H1 (cell line): ENCODE data around the gene PQBP1. TPM values are rescaled to one million over a fixed set of nuclear protein-coding genes. Genes with fewer than 3 reads are reported as not detected.

Source experiments
- ATF3 ChIP-seq: IDR thresholded peaks from 2 replicates; pipeline ENCODE4 v1.6.1; 2011; ENCODE audit warnings: low read depth, mild to moderate bottlenecking, low read length; ENCODE audit not compliant: insufficient read depth
- BCL11A ChIP-seq, 2 experiments: IDR thresholded peaks; one replicate each; pipeline ENCODE4 v1.6.1; 2011; ENCODE audit warnings: low read depth in 2 of 2, low read length in 2 of 2, mild to moderate bottlenecking in 2 of 2
- GTF2F1 ChIP-seq: IDR thresholded peaks from 2 replicates; pipeline ENCODE4 v1.6.1; 2012; ENCODE audit warnings: low read depth, low read length, improper control_type of control experiment, borderline replicate concordance
- PHF8 ChIP-seq: fragments of 200-600 bp; sonication (generic); conservative IDR thresholded peaks from 2 replicates; pipeline ENCODE4 v1.7.1; 2012; ENCODE audit warnings: low read depth, mild to moderate bottlenecking, inconsistent platforms, low read length, moderate library complexity
- POLR2AphosphoS5 ChIP-seq: IDR thresholded peaks from 2 replicates; pipeline ENCODE4 v1.6.1; 2011; ENCODE audit warnings: low read depth, low read length
- SP2 ChIP-seq: IDR thresholded peaks from 2 replicates; pipeline ENCODE4 v1.6.1; 2012; ENCODE audit warnings: mild to moderate bottlenecking, low read length, inconsistent platforms
- polyA plus RNA-seq, 7 experiments: library from polyadenylated mRNA; depleted of rRNA in 3 of 7; stranded (reverse) in 5 of 7; unstranded in 2 of 7; fragments of >200 nt in 5 of 7; fragments of 200-250 nt in 2 of 7; gene quantifications; 1 replicate in 5 of 7; 2 replicates in 1 of 7; 4 replicates in 1 of 7; pipeline versions ENCODE4 v1.2.1 to v1.2.3, GENCODE V29; 2011 to 2013; ENCODE audit warnings: missing spikeins in 2 of 7, mixed read lengths in 2 of 7
- total RNA-seq: library from RNA; stranded (reverse); fragmentation: NEBNext Ultra II Directional; extraction: Animal tissue kit (Norgen Biotek cat#: 25700); gene quantifications from 2 replicates; pipeline ENCODE4 v1.2.1, GENCODE V29; 2021
- TF ChIP-seq, protein P1 (sequence below): fragments of 300-600 bp; sonication (generic); IDR thresholded peaks from 2 replicates; pipeline ENCODE4 v1.7.1; 2012; ENCODE audit warnings: low read length, moderate library complexity, mild to moderate bottlenecking, inconsistent platforms; ENCODE audit not compliant: insufficient replicate concordance
- TF ChIP-seq, protein P2 (sequence below): IDR thresholded peaks from 2 replicates; pipeline ENCODE4 v1.6.1; 2011; ENCODE audit warnings: low read length, improper control_type of control experiment

PQBP1 gene
- total and polyA plus RNA-seq, 2 of the 8 experiments (the other 6 are each of a cell fraction or from before 2014, with no cell fraction given): 91.7 to 95.9 TPM

DNA sequence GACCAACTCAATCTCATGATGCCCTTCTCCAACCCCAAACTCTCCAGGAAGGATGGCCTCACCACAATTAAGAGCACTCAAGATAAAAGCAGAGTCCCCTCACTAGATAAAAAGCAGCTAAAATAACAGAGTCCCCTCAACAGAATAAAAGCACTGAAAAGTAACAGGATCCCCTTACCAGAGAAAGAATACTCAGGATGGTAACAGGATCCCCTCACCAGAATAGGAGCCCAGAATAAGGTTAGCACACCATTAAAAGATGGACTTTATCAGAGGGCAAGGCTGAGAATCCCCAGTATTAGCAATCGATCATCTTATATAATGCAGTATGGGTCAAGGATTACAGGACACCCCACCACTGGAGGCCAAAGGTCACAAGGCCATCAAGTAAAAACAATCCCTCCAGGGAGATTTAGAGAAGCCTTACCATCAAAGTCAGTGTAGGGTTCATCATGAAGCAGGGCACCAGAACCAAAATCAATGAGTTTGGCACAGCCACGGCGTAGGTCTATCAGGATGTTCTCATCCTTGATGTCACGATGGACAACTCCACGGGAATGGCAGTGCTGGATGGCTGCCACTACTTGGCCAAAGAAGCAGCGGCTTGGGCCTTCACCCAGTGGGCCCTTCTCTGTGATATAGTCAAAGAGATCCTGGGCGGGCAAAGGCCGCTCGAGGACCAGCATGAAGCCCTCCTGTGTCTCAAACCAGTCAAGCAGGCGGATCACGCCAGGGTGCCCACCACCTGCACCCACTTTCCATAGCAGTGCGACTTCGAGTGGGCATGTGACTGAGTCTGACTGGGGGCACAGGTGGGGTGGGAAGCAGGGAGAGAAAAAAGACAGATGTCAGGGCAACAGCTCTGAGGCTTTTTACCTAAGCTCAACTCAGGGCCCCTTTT lies 17.1 kb downstream of the PQBP1 start (continued):
- TF ChIP-seq, protein P1, sequence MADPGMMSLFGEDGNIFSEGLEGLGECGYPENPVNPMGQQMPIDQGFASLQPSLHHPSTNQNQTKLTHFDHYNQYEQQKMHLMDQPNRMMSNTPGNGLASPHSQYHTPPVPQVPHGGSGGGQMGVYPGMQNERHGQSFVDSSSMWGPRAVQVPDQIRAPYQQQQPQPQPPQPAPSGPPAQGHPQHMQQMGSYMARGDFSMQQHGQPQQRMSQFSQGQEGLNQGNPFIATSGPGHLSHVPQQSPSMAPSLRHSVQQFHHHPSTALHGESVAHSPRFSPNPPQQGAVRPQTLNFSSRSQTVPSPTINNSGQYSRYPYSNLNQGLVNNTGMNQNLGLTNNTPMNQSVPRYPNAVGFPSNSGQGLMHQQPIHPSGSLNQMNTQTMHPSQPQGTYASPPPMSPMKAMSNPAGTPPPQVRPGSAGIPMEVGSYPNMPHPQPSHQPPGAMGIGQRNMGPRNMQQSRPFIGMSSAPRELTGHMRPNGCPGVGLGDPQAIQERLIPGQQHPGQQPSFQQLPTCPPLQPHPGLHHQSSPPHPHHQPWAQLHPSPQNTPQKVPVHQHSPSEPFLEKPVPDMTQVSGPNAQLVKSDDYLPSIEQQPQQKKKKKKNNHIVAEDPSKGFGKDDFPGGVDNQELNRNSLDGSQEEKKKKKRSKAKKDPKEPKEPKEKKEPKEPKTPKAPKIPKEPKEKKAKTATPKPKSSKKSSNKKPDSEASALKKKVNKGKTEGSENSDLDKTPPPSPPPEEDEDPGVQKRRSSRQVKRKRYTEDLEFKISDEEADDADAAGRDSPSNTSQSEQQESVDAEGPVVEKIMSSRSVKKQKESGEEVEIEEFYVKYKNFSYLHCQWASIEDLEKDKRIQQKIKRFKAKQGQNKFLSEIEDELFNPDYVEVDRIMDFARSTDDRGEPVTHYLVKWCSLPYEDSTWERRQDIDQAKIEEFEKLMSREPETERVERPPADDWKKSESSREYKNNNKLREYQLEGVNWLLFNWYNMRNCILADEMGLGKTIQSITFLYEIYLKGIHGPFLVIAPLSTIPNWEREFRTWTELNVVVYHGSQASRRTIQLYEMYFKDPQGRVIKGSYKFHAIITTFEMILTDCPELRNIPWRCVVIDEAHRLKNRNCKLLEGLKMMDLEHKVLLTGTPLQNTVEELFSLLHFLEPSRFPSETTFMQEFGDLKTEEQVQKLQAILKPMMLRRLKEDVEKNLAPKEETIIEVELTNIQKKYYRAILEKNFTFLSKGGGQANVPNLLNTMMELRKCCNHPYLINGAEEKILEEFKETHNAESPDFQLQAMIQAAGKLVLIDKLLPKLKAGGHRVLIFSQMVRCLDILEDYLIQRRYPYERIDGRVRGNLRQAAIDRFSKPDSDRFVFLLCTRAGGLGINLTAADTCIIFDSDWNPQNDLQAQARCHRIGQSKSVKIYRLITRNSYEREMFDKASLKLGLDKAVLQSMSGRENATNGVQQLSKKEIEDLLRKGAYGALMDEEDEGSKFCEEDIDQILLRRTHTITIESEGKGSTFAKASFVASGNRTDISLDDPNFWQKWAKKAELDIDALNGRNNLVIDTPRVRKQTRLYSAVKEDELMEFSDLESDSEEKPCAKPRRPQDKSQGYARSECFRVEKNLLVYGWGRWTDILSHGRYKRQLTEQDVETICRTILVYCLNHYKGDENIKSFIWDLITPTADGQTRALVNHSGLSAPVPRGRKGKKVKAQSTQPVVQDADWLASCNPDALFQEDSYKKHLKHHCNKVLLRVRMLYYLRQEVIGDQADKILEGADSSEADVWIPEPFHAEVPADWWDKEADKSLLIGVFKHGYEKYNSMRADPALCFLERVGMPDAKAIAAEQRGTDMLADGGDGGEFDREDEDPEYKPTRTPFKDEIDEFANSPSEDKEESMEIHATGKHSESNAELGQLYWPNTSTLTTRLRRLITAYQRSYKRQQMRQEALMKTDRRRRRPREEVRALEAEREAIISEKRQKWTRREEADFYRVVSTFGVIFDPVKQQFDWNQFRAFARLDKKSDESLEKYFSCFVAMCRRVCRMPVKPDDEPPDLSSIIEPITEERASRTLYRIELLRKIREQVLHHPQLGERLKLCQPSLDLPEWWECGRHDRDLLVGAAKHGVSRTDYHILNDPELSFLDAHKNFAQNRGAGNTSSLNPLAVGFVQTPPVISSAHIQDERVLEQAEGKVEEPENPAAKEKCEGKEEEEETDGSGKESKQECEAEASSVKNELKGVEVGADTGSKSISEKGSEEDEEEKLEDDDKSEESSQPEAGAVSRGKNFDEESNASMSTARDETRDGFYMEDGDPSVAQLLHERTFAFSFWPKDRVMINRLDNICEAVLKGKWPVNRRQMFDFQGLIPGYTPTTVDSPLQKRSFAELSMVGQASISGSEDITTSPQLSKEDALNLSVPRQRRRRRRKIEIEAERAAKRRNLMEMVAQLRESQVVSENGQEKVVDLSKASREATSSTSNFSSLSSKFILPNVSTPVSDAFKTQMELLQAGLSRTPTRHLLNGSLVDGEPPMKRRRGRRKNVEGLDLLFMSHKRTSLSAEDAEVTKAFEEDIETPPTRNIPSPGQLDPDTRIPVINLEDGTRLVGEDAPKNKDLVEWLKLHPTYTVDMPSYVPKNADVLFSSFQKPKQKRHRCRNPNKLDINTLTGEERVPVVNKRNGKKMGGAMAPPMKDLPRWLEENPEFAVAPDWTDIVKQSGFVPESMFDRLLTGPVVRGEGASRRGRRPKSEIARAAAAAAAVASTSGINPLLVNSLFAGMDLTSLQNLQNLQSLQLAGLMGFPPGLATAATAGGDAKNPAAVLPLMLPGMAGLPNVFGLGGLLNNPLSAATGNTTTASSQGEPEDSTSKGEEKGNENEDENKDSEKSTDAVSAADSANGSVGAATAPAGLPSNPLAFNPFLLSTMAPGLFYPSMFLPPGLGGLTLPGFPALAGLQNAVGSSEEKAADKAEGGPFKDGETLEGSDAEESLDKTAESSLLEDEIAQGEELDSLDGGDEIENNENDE: no peak
- no peak for TF ChIP-seq PHF8
- no peak for TF ChIP-seq ATF3
- no peak for TF ChIP-seq GTF2F1
- no peak for TF ChIP-seq SP2
- no peak for TF ChIP-seq BCL11A (IDR thresholded peaks at IDR 0.05; ENCODE audit: low read depth in 2 of 2, low read length in 2 of 2)
- TF ChIP-seq POLR2AphosphoS5: no peak; the same call in 1 of the 2 replicates
- TF ChIP-seq, protein P2, sequence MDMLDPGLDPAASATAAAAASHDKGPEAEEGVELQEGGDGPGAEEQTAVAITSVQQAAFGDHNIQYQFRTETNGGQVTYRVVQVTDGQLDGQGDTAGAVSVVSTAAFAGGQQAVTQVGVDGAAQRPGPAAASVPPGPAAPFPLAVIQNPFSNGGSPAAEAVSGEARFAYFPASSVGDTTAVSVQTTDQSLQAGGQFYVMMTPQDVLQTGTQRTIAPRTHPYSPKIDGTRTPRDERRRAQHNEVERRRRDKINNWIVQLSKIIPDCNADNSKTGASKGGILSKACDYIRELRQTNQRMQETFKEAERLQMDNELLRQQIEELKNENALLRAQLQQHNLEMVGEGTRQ: no peak
